Body of pancreas (tissue), 4 donors: ENCODE measurements around the gene CAST.

Experiments used
- POLR2A ChIP-seq, 3 donors: fragments of 450-650 bp; IDR thresholded peaks; one replicate each; pipeline ENCODE4 v1.6.1; 2016; ENCODE audit warnings: antibody characterized with exemption in 3 of 3, mild to moderate bottlenecking in 2 of 3
- TF ChIP-seq, protein P1 (sequence below), 7 experiments: fragments of 450-650 bp in 4 of 7; fragments of 200-600 bp in 3 of 7; sonication (generic) in 3 of 7; IDR thresholded peaks; one replicate each; pipeline ENCODE4 v1.5.1; 2016 to 2019; ENCODE audit warnings: antibody characterized with exemption in 7 of 7

DNA sequence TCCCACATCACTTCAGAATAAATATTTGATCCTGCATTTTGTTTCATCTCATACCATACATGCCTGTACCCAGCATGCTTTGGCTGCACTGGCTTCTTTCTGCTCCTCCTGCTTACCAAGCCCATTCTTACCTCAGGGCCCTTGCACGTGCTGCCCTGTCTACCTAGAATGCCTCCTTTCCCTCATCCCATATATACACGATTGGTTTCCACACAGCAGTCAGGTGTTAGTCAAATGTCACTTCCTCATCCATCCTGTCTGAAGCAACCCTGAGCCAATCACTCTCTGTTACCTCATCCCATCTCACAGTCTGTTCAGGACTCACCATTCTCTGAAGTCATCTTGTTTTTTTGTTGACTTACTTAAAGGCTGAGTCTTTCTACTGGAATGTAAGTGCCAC is 30.3 kb downstream of the CAST start:
- TF ChIP-seq, protein P1, sequence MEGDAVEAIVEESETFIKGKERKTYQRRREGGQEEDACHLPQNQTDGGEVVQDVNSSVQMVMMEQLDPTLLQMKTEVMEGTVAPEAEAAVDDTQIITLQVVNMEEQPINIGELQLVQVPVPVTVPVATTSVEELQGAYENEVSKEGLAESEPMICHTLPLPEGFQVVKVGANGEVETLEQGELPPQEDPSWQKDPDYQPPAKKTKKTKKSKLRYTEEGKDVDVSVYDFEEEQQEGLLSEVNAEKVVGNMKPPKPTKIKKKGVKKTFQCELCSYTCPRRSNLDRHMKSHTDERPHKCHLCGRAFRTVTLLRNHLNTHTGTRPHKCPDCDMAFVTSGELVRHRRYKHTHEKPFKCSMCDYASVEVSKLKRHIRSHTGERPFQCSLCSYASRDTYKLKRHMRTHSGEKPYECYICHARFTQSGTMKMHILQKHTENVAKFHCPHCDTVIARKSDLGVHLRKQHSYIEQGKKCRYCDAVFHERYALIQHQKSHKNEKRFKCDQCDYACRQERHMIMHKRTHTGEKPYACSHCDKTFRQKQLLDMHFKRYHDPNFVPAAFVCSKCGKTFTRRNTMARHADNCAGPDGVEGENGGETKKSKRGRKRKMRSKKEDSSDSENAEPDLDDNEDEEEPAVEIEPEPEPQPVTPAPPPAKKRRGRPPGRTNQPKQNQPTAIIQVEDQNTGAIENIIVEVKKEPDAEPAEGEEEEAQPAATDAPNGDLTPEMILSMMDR (IDR thresholded peaks at IDR 0.05): no peak
- no peak for TF ChIP-seq POLR2A (IDR thresholded peaks at IDR 0.05)
